Bronchial epithelial cell (primary cell): Measurements from ENCODE around the gene ZG16B. TPM values are rescaled to one million over a fixed set of nuclear protein-coding genes. Genes with fewer than 3 reads are reported as not detected.

Source experiments
- DNase-seq: peaks from one replicate; pipeline ENCODE4 v3.0.0-alpha.2; 2010; ENCODE audit warnings: low read depth
- FAIRE-seq: peaks from 2 replicates; lab custom pipeline; 2011; peaks lifted over from hg19 to GRCh38; lab: Jason Lieb, UNC
- H3K27me3 ChIP-seq: 2 replicates; pipeline ENCODE4 v1.5.1; 2011; ENCODE audit warnings: low read length; ENCODE audit not compliant: control insufficient read depth, insufficient read depth
- H3K36me3 ChIP-seq: 2 replicates; pipeline ENCODE4 v1.5.1; 2011; ENCODE audit warnings: low read length; ENCODE audit not compliant: control insufficient read depth, insufficient read depth
- H3K4me3 ChIP-seq: 2 replicates; pipeline ENCODE4 v1.5.1; 2011; ENCODE audit warnings: mild to moderate bottlenecking, low read depth, low read length, control low read depth
- total RNA-seq: library from RNA; depleted of rRNA; stranded (reverse); fragments of >200 nt; gene quantifications from 2 replicates; pipeline ENCODE4 v1.2.1, GENCODE V29; 2014
- TF ChIP-seq, protein P1 (sequence below): IDR thresholded peaks from 2 replicates; pipeline ENCODE4 v1.5.1; 2011; ENCODE audit warnings: mild to moderate bottlenecking, moderate library complexity, low read length, control low read depth, inconsistent platforms; ENCODE audit not compliant: insufficient read depth, severe bottlenecking

ZG16B gene
- total RNA-seq, 1 donor from 2014 or later: 0.53 TPM

DNA sequence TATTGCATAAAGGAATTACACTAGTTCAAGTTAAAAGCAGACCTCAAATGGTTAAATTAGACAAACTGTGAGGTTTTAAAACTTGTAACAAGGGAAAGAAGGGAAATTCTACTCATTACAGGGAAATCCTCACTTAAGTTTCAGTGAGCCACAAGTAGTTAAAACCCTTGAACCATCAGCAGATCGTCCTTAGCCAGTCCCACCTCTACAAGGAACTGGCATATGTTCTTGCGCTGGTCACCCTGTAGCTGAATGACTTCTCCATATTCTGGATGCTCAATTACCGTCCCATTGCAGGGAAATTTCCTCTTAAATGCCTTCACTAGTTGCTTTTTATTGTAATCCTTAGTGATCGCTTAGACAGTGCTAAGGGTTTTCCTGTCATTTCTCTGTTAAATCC, 7.6 kb upstream of the ZG16B start:
- no peak for FAIRE-seq
- TF ChIP-seq, protein P1, sequence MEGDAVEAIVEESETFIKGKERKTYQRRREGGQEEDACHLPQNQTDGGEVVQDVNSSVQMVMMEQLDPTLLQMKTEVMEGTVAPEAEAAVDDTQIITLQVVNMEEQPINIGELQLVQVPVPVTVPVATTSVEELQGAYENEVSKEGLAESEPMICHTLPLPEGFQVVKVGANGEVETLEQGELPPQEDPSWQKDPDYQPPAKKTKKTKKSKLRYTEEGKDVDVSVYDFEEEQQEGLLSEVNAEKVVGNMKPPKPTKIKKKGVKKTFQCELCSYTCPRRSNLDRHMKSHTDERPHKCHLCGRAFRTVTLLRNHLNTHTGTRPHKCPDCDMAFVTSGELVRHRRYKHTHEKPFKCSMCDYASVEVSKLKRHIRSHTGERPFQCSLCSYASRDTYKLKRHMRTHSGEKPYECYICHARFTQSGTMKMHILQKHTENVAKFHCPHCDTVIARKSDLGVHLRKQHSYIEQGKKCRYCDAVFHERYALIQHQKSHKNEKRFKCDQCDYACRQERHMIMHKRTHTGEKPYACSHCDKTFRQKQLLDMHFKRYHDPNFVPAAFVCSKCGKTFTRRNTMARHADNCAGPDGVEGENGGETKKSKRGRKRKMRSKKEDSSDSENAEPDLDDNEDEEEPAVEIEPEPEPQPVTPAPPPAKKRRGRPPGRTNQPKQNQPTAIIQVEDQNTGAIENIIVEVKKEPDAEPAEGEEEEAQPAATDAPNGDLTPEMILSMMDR: no peak

DNA sequence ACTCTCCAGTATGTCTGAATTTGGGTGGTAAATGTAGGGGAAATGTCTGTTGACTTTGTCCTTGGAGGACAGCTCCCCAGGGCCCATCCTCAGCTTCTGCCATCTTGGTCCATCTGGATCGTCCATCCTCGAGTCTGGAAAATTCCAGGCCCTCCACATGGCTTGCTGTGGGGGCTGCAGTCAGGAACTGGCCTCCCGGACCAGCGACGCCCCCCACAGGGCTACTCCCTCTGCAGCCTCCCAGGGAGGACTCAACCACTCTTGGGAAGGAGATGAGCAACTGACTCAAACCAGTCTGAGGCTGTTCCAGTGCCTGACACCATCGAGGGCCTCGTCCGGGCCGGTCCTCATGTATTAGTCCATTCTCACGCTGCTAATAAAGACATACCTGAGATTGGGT, 5.5 kb upstream of the ZG16B start:
- peaks cover 2% of the 10 kb centered on the region for H3K27me3 ChIP-seq
- no peak overlapping the region for H3K4me3 ChIP-seq
- TF ChIP-seq, protein P1: no peak
- no peak for DNase-seq
- no peak for FAIRE-seq
- no peaks in the 10 kb centered on the region for H3K36me3 ChIP-seq

More for the DNA sequence above, 7.6 kb upstream of the ZG16B start:
- no peak for DNase-seq
- Histone ChIP-seq H3K4me3 (no peak overlapping the region), H3K27me3 (peaks cover 2% of the 10 kb centered on the region), H3K36me3 (no peaks in the 10 kb centered on the region)

DNA sequence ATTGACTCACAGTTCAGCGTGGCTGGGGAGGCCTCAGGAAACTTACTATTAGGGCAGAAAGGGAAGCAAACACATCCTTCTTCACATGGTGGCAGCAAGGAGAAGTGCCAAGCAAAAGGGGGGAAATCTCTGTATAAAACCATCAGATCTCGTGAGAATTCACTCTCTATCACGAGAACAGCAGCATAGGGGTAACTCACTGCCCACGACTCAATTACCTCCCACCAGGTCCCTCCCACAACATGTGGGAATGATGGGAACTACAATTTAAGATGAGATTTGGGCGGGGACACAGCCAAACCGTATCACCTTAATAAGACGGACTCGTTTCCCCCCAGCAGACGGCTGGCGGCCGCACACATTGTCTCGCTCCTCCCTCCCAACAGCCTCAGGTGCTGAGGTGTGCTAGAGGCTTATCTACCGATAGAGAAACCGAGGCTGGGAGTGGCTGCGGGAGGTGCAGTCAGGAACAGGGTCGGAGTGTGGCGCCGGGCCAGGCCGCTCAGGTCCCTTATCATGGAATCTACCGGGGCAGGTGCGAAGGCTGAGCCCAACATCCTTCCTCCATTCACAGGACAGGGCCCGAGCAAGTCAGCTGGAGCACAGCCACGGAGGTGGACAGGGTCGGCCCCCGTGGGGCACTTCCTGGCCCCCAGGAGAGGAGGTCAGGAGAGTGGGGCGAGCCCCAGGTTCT, 4.9 kb upstream of the ZG16B start:
- no peaks in the 10 kb centered on the region for H3K27me3 ChIP-seq

DNA sequence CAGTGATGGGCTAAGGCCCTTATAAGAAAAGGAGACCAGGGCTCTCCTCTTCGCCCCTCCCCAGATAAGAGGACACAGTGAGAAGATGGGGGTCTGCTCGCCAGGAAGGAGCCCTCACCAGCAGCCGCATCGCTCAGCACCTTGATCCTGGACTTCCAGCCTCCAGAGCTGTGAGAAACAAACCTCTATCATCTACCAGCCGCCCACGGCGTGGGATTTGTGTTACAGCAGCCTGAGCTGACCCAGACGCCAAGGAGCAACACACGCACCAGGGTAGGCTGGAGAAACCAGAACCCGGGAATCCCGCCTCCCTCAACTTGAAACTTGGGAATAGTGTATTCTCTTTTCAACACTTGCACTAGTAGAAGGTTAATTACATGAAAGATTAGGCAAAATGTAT, 4.2 kb upstream of the ZG16B start:
- FAIRE-seq: no peak
- Histone ChIP-seq H3K4me3 (no peak overlapping the region), H3K27me3 (no peaks in the 10 kb centered on the region), H3K36me3 (no peaks in the 10 kb centered on the region)
- DNase-seq: no peak
- TF ChIP-seq, protein P1: no peak

More for the DNA sequence above, 4.9 kb upstream of the ZG16B start:
- TF ChIP-seq, protein P1: no peak
- FAIRE-seq (no peak), DNase-seq (no peak)
- no peaks in the 10 kb centered on the region for H3K36me3 ChIP-seq
- no peak overlapping the region for H3K4me3 ChIP-seq

DNA sequence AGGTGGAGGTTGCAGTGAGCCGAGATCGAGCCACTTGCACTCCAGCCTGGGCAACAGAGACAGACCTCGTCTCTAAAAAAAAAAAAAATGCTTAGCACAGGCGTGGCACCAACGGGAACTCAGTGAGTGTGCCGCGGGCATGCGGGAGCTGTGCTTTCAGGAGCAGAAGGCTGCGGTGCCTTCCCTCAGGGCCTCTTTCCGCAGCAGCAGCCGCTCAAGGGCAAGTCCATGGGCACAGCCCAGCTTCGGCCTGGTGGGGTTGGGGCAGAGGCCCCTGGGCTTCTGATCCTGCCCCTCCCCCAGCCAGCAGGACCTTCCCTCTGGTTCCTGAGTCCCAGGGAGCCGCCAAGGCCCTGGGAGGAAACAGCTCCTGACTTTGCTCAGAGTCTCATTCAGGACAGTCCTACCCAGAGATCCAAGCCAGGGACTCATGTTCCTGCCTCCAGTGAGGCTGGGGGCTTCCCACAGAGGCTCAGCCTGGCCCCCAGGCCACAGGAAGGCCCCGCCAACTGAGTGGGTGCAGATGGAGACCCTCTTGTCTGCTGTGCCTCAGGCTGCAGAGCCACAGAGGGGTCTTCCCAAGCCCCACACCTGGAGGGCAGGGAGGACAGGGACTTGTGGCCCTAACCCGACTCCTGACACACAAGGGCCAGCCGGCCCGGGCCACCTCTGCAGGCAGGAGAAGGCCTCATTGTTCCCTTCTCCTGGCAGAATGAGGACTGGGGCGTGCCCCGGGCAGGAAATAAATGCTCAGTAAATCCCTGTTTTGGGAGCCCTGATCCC, 3.3 kb upstream of the ZG16B start:
- H3K27me3 ChIP-seq: no peaks in the 10 kb centered on the region
- H3K4me3 ChIP-seq: no peak overlapping the region
- TF ChIP-seq, protein P1: no peak
- no peaks in the 10 kb centered on the region for H3K36me3 ChIP-seq
- FAIRE-seq: no peak
- DNase-seq: no peak
